Measurements from ENCODE around the gene CD99.

DNA sequence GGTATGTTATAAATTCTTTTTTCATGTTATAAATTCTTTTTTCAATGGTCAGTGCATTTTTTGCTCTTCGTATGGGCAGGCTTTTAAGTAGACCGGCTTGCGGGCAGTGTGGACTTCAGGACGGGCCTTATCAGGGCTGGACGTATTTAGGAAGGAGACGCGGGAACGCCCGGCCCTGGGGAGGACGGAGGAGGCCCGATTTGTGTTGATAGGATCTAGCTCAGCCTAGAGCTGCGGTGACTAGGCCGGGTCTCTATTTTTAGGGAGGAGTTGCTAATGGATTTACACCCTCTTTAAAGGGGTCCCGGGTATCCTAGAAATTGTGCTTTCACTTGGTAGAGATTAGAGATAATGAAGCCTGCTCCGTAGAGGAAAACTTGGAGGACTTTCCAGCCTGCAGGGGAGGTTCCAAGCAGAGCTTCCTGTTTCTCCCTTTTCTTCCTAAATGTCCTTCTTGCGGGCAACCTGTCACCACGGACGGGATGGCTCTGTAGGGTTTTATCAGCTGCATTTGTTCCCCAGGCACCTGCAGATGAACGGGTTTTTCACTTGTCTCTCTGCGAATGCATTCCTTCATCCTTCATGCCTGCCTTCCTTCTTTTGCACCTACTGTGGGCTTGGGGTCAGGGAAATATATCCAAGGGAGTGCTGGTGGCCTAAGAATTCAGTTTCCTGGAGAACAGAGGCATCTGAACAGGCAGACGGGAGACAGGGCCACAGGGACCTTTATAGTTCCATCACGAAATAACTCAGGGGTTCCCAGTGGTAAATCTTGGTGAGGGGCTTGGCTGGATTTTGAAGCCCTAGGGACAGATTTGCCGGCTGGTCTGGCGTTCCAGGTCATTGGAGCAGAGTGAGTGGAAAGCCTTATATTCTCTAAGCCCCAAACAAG is 1.4 kb downstream of the CD99 start:
- TF ChIP-seq, protein P1, sequence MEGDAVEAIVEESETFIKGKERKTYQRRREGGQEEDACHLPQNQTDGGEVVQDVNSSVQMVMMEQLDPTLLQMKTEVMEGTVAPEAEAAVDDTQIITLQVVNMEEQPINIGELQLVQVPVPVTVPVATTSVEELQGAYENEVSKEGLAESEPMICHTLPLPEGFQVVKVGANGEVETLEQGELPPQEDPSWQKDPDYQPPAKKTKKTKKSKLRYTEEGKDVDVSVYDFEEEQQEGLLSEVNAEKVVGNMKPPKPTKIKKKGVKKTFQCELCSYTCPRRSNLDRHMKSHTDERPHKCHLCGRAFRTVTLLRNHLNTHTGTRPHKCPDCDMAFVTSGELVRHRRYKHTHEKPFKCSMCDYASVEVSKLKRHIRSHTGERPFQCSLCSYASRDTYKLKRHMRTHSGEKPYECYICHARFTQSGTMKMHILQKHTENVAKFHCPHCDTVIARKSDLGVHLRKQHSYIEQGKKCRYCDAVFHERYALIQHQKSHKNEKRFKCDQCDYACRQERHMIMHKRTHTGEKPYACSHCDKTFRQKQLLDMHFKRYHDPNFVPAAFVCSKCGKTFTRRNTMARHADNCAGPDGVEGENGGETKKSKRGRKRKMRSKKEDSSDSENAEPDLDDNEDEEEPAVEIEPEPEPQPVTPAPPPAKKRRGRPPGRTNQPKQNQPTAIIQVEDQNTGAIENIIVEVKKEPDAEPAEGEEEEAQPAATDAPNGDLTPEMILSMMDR (IDR thresholded peaks at IDR 0.05; ENCODE audit: low read depth, low read length) = no peak
- no peak for TF ChIP-seq EZH2phosphoT487 (IDR thresholded peaks at IDR 0.05; ENCODE audit: low read depth)

All from OCI-LY3 (cell line).